Trophoblast cell (in vitro differentiated cells and primary cell): ENCODE data around the gene ATAD5.

Experiments used
- DNase-seq, 2 donors: peaks; one replicate each; pipeline ENCODE4 v3.0.0-alpha.2; 2016
- H2AFZ ChIP-seq: 2 replicates; pipeline ENCODE4 v1.6.1; 2013; ENCODE audit warnings: low read length, moderate library complexity, mild to moderate bottlenecking; ENCODE audit not compliant: insufficient read depth, poor library complexity
- H2AK5ac ChIP-seq: 2 replicates; pipeline ENCODE4 v1.6.1; 2013; ENCODE audit warnings: mild to moderate bottlenecking, low read length
- H2BK120ac ChIP-seq: 2 replicates; pipeline ENCODE4 v1.6.1; 2013; ENCODE audit warnings: low read length, mild to moderate bottlenecking, moderate library complexity; ENCODE audit not compliant: insufficient read depth, poor library complexity
- H2BK12ac ChIP-seq: 2 replicates; pipeline ENCODE4 v1.6.1; 2013; ENCODE audit warnings: mild to moderate bottlenecking, low read length, moderate library complexity
- H2BK5ac ChIP-seq: 2 replicates; pipeline ENCODE4 v1.6.1; 2013; ENCODE audit warnings: low read length, low read depth, moderate library complexity, mild to moderate bottlenecking; ENCODE audit not compliant: poor library complexity
- H3K14ac ChIP-seq: 2 replicates; pipeline ENCODE4 v1.6.1; 2013; ENCODE audit warnings: mild to moderate bottlenecking, low read length
- H3K18ac ChIP-seq: 2 replicates; pipeline ENCODE4 v1.6.1; 2013; ENCODE audit warnings: mild to moderate bottlenecking, low read length
- H3K23ac ChIP-seq: 2 replicates; pipeline ENCODE4 v1.6.1; 2013; ENCODE audit warnings: low read length
- H3K27ac ChIP-seq: 2 replicates; pipeline ENCODE4 v1.5.1; 2013; ENCODE audit warnings: low read depth, mild to moderate bottlenecking, inconsistent platforms, low read length, moderate library complexity
- H3K27me3 ChIP-seq: 2 replicates; pipeline ENCODE4 v1.6.1; 2013; ENCODE audit warnings: inconsistent platforms, mild to moderate bottlenecking, low read length, moderate library complexity; ENCODE audit not compliant: insufficient read depth
- H3K36me3 ChIP-seq, 2 experiments: 1 replicate in 1 of 2; 2 replicates in 1 of 2; pipeline ENCODE4 v1.6.1; 2013; ENCODE audit warnings: low read length in 2 of 2, mild to moderate bottlenecking in 2 of 2, moderate library complexity in 1 of 2; ENCODE audit not compliant: insufficient read depth in 2 of 2, control insufficient read depth in 1 of 2
- H3K4ac ChIP-seq: 2 replicates; pipeline ENCODE4 v1.6.1; 2013; ENCODE audit warnings: low read depth, mild to moderate bottlenecking, low read length, moderate library complexity
- H3K4me1 ChIP-seq, 2 experiments: 1 replicate in 1 of 2; 2 replicates in 1 of 2; pipeline ENCODE4 v1.6.1; 2013; ENCODE audit warnings: low read length in 2 of 2, mild to moderate bottlenecking in 2 of 2, moderate library complexity in 1 of 2; ENCODE audit not compliant: insufficient read depth in 2 of 2, control insufficient read depth in 1 of 2
- H3K4me2 ChIP-seq: 2 replicates; pipeline ENCODE4 v1.6.1; 2013; ENCODE audit warnings: inconsistent platforms, mild to moderate bottlenecking, low read length, moderate library complexity
- H3K4me3 ChIP-seq: 2 replicates; pipeline ENCODE4 v1.5.1; 2013; ENCODE audit warnings: mild to moderate bottlenecking, low read depth, low read length, inconsistent platforms
- H3K79me1 ChIP-seq: one replicate; pipeline ENCODE4 v1.6.1; 2013; ENCODE audit warnings: low read length
- H3K79me2 ChIP-seq: 2 replicates; pipeline ENCODE4 v1.6.1; 2013; ENCODE audit warnings: low read length, mild to moderate bottlenecking; ENCODE audit not compliant: control insufficient read depth, insufficient read depth, poor library complexity
- H3K9ac ChIP-seq: 2 replicates; pipeline ENCODE4 v1.6.1; 2013; ENCODE audit warnings: mild to moderate bottlenecking, low read length
- H3K9me3 ChIP-seq: 2 replicates; pipeline ENCODE4 v1.6.1; 2013; ENCODE audit warnings: low read depth, mild to moderate bottlenecking, control low read depth, inconsistent platforms, low read length; ENCODE audit not compliant: insufficient read depth
- H4K12ac ChIP-seq: 2 replicates; pipeline ENCODE4 v1.6.1; 2013; ENCODE audit warnings: low read depth, mild to moderate bottlenecking, low read length, moderate library complexity
- H4K8ac ChIP-seq: 2 replicates; pipeline ENCODE4 v1.6.1; 2013; ENCODE audit warnings: low read depth, mild to moderate bottlenecking, low read length, moderate library complexity
- H4K91ac ChIP-seq: one replicate; pipeline ENCODE4 v1.6.1; 2013; ENCODE audit warnings: low read depth, mild to moderate bottlenecking, low read length, moderate library complexity
- WGBS: extraction: QIAGEN DNeasy Blood & Tissue Kit; methylation state at CpG from one replicate; pipeline ENCODE4 v1.1.7; 2013; ENCODE audit warnings: missing lambda C conversion rate; ENCODE audit not compliant: insufficient read length, insufficient coverage; ENCODE audit errors: extremely low coverage; 5-methylcytosine and 5-hydroxymethylcytosine counted together

ATAD5 gene

DNA sequence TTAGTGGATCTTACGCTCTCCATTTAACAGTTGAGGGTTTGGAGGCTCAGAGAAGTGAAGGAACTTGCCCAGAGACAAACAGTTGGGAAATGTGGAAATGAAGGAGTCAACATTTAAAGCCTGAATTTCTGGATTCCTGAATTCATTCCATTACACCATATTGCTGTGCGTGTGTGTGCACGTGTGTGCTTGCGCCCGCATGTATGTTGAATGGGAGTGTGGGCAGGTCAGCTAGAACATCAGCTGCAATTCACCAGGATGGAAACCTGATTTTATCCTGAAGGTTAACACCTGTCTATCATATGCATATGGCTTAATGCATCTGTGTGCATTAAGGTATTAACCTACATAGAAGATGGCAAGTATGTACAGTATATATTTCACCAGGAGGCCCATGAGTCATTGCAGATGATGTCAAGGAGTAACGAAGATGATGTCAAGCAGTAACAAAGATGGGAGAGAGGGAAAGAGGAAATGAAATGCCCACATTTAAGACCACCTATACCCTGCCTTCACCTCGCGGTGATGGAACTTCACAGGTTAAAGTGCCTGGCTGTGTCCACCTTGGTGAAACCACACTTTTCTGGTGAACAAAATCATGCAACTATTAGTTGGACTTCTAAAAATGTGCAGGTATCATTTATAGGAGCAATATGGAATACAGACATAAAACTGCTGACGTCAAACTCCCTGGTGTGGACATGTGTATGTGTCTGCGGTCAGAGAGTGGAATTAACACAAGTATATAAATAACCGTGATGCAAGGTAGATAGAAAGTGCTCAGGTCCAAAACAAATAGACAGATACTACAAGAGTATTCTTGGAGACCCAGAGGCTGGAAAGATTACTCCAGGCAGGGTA is 89.1 kb downstream of the ATAD5 start:
- no CpG with 5 or more reads among the region's 11 CpGs for WGBS
- no peak overlapping the region for H4K8ac ChIP-seq
- DNase-seq, result peak; percentile 87 to 99

DNA sequence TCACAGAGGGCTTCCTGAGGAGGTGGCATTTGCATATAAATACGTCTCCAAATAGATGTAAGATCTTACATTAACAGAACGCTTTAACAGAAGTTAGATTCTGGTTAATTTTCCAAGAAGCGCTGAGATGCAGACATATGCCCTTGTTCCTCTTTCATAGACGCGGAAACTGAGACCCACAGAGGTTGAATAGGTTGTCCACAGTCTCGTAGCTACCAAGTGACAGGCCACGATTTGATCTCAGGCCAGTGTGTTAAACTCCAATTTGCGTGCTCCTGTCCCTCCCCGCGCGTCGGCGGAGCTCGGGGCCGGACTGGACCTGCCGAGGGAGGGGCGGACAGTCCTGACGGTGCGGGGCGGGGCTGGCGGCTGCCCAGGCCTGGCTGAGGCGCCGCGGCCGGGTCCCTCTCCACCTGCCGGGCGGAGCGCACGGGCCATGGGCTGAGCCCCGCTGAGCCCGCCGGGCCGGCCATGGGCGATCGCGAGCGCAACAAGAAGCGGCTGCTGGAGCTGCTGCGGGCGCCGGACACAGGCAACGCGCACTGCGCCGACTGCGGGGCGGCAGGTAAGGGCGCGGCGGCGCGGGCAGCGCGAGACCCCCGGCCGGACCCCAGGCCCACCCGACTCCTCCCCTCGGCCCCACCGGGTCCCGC is 89.9 kb downstream of the ATAD5 start, which contains the start of gene ADAP2:
ADAP2 (plus strand) TSS at position 402 of the 653 bp plus-strand sequence; CDS start at position 472, 70 bp downstream.
- Histone ChIP-seq H4K8ac (no peak within 1 kb of the TSS), H3K4me1 (peaks cover 7% of the 10 kb centered on the region in 2 experiments), H4K91ac (no peak within 1 kb of the TSS), H3K79me1 (no peaks in the 10 kb centered on the region), H3K4me2 (peak within 1 kb of the TSS; percentile 81), H2BK5ac (no peak within 1 kb of the TSS), H3K23ac (no peak within 1 kb of the TSS), H3K4me3 (peak within 1 kb of the TSS; percentile 62), H3K9me3 (peaks cover 2% of the 10 kb centered on the region), H2BK120ac (no peak within 1 kb of the TSS), H2AK5ac (no peak within 1 kb of the TSS), H3K36me3 (no peaks in the 10 kb centered on the region), H3K27me3 (peaks cover 25% of the 10 kb centered on the region), H3K18ac (no peak within 1 kb of the TSS), H3K79me2 (no peaks in the 10 kb centered on the region), H3K14ac (no peak within 1 kb of the TSS), H2AFZ (peak within 1 kb of the TSS; percentile 87), H3K27ac (no peak within 1 kb of the TSS), H2BK12ac (no peak within 1 kb of the TSS), H4K12ac (no peak within 1 kb of the TSS), H3K4ac (no peak within 1 kb of the TSS), H3K9ac (no peak within 1 kb of the TSS)
- DNase-seq, result peak; percentile 71 to 72
- no CpG with 5 or more reads among the region's 60 CpGs for WGBS

More for the DNA sequence above, 89.1 kb downstream of the ATAD5 start:
- Histone ChIP-seq H3K27ac (no peak overlapping the region), H2AK5ac (no peak overlapping the region), H3K79me2 (no peaks in the 10 kb centered on the region), H3K4me1 (peaks cover 7% of the 10 kb centered on the region in 2 experiments), H2BK12ac (no peak overlapping the region), H3K4ac (no peak overlapping the region), H3K27me3 (peaks cover 25% of the 10 kb centered on the region), H3K9me3 (peaks cover 2% of the 10 kb centered on the region), H3K4me3 (no peak overlapping the region), H3K23ac (no peak overlapping the region), H4K91ac (no peak overlapping the region), H3K9ac (no peak overlapping the region), H4K12ac (no peak overlapping the region), H3K4me2 (peak overlapping the region; percentile 81), H2BK5ac (no peak overlapping the region), H3K18ac (no peak overlapping the region), H3K79me1 (no peaks in the 10 kb centered on the region), H2AFZ (no peak overlapping the region), H3K36me3 (no peaks in the 10 kb centered on the region), H2BK120ac (no peak overlapping the region), H3K14ac (no peak overlapping the region)

DNA sequence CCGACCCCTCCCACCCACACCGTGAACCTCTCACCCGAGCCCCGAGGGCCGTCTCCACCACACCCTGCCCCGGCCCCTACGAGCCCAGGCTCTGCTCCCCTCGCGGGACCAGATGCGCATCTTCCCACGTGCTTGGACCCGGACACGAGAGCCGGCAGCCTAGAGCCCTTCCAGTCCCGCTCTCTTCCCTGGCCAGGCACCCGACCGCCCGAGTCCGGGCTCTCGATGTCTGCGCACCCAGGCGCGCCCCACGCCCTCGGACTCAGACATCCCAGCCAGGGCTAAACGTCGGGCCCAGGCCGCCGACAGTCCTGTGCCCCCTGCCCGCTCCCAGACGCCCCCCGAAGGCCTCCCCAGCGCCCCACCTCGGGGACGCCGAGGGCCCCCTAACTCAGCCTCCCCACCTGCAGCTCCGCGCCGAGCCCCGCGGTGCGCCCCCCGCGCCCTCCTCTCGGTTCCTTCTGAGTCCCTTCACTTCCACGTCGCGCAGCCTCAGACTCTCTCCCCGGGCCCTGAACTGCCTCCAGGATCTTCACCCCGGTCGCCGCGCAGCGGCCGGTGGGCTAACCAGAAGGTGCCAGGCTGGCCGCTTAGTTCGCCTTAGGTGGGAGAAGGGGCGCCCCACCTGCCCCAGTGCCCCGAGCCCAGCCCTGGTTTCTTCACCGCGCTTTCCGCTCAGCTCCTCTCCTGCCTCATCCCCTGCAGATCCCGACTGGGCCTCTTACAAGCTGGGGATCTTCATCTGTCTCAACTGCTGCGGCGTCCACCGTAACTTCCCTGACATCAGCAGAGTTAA is 90.7 kb downstream of the ATAD5 start:
- Histone ChIP-seq H2BK12ac (no peak overlapping the region), H3K9ac (no peak overlapping the region), H3K23ac (no peak overlapping the region), H3K36me3 (no peaks in the 10 kb centered on the region), H2AK5ac (no peak overlapping the region), H3K79me1 (no peaks in the 10 kb centered on the region), H3K4ac (no peak overlapping the region), H2BK5ac (no peak overlapping the region), H3K79me2 (no peaks in the 10 kb centered on the region), H3K9me3 (peaks cover 2% of the 10 kb centered on the region), H4K8ac (no peak overlapping the region), H3K14ac (no peak overlapping the region), H2AFZ (peak overlapping the region; percentile 87), H3K27ac (no peak overlapping the region), H3K18ac (no peak overlapping the region), H3K4me2 (peak overlapping the region; percentile 81), H3K4me1 (peaks cover 7% of the 10 kb centered on the region in 2 experiments), H2BK120ac (no peak overlapping the region), H4K91ac (no peak overlapping the region), H4K12ac (no peak overlapping the region), H3K4me3 (no peak overlapping the region), H3K27me3 (peaks cover 25% of the 10 kb centered on the region)
- peak in 1 of 2 donors; percentile 17 for DNase-seq
- WGBS, result no CpG with 5 or more reads among the region's 66 CpGs

DNA sequence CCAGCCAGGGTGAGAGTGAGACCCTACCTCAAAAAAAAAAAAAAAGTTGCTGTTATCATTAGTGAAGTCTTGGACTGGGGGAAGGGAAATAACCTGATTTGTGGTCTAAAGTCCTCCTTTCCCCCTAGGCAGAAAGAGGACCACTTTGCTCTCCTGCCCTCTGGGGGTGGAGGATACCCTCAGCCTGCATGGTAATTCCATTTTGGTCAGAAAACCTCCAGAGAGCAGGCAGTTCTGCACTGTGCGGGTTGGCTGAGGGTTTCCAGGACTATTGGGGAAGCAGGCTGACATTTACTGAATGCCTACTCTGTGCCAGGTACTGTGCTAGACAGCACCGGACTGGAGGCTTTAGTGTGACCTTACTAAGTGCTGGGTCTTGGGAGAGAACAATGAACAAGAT is 92.6 kb downstream of the ATAD5 start:
- Histone ChIP-seq H4K12ac (no peak overlapping the region), H3K18ac (no peak overlapping the region)
- WGBS, result no CpG with 5 or more reads among the region's 2 CpGs

More for the DNA sequence above, 92.6 kb downstream of the ATAD5 start:
- no peak overlapping the region for H3K14ac ChIP-seq
- H3K36me3 ChIP-seq, result no peaks in the 10 kb centered on the region
- H3K4me2 ChIP-seq, result no peak overlapping the region
- H2AK5ac ChIP-seq, result no peak overlapping the region
- H3K23ac ChIP-seq, result no peak overlapping the region
- H3K9me3 ChIP-seq, result peaks cover 2% of the 10 kb centered on the region
- H3K4me1 ChIP-seq, result peaks cover 7% of the 10 kb centered on the region in 2 experiments
- no peak overlapping the region for H3K4ac ChIP-seq
- H3K79me2 ChIP-seq, result no peaks in the 10 kb centered on the region
- H2BK12ac ChIP-seq, result no peak overlapping the region
- H3K9ac ChIP-seq, result no peak overlapping the region
- no peak overlapping the region for H2BK120ac ChIP-seq
- peak in 1 of 2 donors; percentile 33 for DNase-seq
- no peak overlapping the region for H3K4me3 ChIP-seq
- H3K79me1 ChIP-seq, result no peaks in the 10 kb centered on the region
- H4K91ac ChIP-seq, result no peak overlapping the region
- peaks cover 25% of the 10 kb centered on the region for H3K27me3 ChIP-seq
- H2BK5ac ChIP-seq, result no peak overlapping the region
- no peak overlapping the region for H2AFZ ChIP-seq
- H3K27ac ChIP-seq, result no peak overlapping the region
- H4K8ac ChIP-seq, result no peak overlapping the region
